Tibial nerve (tissue), 4 donors: ENCODE results near the gene HEG1.

Experiments
- EP300 ChIP-seq, 2 donors: sonication (generic); formaldehyde crosslinking; IDR thresholded peaks; one replicate each; pipeline ENCODE4 v1.6.1; 2017; ENCODE audit warnings: antibody characterized with exemption in 2 of 2, mild to moderate bottlenecking in 1 of 2
- POLR2A ChIP-seq, 2 donors: fragments of 450-650 bp; IDR thresholded peaks; one replicate each; pipeline ENCODE4 v1.6.1; 2017; ENCODE audit warnings: antibody characterized with exemption in 2 of 2, mild to moderate bottlenecking in 2 of 2, moderate library complexity in 2 of 2
- TF ChIP-seq, protein P1 (sequence below), 5 experiments: fragments of 200-600 bp in 3 of 5; fragments of 450-650 bp in 2 of 5; sonication (generic) in 3 of 5; IDR thresholded peaks; one replicate each; pipeline ENCODE4 v1.5.1; 2016 to 2019; ENCODE audit warnings: antibody characterized with exemption in 5 of 5, mild to moderate bottlenecking in 3 of 5, moderate library complexity in 2 of 5

DNA sequence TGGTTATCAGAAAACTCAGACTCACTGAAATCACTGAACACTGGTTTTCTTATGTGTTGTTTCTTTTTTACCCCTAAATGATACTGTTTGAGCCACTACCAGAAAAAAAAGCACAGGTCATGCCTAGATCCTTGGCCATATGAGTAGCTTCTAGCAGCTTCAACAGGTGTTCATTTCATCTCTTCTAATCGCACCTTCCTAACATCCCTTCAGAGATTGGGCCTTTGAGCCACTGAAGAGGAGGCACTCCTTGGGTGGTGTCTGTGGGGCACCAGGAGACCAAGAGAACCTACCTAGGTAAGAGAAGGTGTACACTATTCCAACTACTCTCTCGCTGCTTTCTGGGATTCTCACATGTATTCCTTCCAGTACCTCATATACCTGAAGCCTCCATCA is 2.5 kb downstream of the HEG1 start:
- TF ChIP-seq, protein P1, sequence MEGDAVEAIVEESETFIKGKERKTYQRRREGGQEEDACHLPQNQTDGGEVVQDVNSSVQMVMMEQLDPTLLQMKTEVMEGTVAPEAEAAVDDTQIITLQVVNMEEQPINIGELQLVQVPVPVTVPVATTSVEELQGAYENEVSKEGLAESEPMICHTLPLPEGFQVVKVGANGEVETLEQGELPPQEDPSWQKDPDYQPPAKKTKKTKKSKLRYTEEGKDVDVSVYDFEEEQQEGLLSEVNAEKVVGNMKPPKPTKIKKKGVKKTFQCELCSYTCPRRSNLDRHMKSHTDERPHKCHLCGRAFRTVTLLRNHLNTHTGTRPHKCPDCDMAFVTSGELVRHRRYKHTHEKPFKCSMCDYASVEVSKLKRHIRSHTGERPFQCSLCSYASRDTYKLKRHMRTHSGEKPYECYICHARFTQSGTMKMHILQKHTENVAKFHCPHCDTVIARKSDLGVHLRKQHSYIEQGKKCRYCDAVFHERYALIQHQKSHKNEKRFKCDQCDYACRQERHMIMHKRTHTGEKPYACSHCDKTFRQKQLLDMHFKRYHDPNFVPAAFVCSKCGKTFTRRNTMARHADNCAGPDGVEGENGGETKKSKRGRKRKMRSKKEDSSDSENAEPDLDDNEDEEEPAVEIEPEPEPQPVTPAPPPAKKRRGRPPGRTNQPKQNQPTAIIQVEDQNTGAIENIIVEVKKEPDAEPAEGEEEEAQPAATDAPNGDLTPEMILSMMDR (IDR thresholded peaks at IDR 0.05) = no peak
- TF ChIP-seq POLR2A (IDR thresholded peaks at IDR 0.05) (no peak), EP300 (IDR thresholded peaks at IDR 0.05) (no peak)
